GM19452 (cell line): ENCODE measurements around the gene CDC25C.
"Not testable (repeated sequence)": the region's sequence is repeated elsewhere in the genome, so short reads cannot be mapped to it uniquely, and the experiment has no call there.

Experiments
- ATAC-seq: cut with Tn5 transposase; IDR thresholded peaks from one replicate; pipeline ENCODE4 v1.9.1; 2021; ENCODE audit not compliant: unreplicated experiment

Gene CDC25C

DNA sequence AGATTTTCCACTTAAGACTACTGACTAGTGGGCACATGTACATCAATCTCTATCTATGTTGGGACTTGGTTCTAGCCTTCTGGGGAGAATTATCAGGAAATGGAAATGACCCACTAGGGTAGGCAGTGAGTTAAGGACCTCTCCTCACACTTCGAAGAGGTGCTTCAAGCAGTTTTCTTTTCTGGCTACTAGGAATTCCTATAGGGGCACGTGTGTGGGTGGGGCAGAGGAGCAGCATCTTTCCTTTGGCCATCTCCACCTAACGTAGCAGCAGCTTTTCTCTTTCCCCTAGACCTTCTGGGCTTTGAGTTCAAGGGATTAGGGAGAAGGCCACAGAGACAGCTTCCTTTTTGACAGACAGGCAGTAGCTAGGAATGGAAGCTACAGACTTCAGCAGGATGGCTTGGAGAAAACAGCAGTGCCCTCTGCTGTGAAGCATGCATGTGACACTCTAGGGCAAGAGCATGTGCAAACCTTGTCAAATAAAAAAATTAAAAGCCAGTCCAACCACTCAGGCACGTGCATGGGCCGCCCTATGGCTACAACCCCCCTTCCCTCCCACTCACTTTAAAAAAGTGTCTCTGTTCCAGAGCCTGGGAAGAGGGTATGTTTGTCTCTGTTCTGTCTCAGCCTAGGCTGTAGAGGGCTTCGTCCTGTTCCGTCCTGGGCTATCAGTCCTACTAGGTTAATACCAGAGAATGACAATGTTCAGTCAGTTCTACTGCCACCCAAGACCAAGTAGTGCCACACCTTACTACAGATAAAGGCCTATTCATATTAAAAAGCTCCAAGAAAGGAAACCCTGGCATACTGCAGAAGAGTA, 48.5 kb downstream of the CDC25C start:
- no peak for ATAC-seq

DNA sequence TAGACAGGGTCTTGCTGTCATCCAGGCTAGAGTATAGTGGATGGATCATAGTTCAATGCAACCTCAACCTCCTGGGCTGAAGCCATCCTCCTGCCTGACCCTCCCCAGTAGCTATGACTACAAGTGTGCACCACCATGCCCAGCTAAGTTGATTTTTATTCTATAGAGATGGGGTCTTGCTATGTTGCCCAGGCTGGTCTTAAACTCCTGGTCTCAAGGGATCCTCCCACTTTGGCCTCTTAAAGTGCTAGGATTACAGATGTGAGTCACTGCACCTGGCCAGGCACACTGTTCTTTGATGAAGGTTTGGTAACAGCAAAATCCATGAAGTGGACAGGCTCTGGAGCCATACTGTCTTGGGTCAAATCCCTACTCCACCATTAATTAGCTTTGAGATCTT, 50.7 kb downstream of the CDC25C start:
- no peak for ATAC-seq

DNA sequence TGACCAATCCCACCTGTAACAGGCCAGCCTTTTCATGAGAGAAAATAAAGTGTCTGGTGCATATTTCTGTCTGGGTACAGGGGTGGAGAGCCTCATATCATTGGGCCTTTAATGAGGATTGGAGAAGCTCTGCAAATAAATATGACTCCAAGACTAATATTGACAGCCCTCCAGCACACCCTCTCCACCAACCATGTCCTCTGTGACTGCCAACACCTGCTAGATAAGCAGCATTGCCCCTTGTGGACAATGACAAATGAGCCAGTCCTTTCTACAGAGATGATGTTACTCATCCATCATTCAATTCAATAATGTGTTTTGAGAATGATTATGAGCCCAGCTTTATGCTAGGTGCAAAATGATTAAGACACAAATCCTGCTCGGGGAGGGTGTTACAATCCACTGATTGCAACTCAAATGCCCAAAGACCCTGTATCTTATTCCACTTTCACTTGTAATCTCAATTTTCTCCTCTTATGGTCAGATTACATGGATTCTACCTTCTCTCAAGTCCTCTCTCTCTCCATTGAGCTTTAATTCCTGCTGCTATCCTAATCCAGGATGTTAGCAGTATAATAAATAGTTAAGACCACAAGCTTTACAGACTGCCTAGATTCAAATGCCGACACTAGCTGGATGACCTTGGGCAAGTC, 55.1 kb downstream of the CDC25C start:
- ATAC-seq: no peak

DNA sequence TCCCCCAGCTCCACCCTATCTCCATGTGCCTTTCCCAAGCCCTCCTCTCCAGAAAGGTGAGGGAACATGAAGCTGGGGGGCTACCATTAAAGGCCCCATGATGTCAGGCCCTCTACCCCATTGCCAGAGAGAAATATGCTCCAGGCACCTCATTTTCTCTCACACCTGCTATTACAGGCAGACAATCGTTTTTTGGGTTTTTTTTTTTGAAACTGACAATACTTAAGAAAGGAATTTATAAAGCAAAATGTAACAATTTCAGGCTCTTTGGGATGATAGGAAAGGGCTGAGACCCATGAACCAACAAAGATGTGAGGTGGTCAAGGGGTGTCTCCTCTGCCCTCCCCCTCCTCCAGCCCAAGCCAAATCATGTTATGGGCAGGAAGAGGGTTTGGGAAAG, 55.7 kb downstream of the CDC25C start:
- ATAC-seq: no peak

DNA sequence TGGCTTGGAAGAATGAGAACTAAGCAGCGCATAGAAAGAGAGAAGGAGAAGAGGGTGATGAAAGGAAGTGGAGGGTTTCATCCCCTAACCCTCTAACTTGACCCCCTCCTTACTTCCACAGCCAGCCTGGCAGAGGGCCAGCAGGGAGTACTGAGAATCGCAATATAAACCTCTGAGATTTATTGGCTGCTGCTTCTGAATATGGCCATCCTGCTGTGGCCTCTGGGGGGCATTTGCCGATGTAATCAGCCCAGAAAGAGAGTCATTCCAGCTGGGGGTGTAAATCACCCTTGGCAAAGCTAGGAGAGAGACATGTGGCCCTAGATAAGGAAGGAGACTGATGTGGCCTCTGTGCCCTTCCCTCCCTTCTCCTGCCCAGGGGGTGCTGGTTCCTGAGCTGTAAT, 56.2 kb downstream of the CDC25C start:
- ATAC-seq: no peak

DNA sequence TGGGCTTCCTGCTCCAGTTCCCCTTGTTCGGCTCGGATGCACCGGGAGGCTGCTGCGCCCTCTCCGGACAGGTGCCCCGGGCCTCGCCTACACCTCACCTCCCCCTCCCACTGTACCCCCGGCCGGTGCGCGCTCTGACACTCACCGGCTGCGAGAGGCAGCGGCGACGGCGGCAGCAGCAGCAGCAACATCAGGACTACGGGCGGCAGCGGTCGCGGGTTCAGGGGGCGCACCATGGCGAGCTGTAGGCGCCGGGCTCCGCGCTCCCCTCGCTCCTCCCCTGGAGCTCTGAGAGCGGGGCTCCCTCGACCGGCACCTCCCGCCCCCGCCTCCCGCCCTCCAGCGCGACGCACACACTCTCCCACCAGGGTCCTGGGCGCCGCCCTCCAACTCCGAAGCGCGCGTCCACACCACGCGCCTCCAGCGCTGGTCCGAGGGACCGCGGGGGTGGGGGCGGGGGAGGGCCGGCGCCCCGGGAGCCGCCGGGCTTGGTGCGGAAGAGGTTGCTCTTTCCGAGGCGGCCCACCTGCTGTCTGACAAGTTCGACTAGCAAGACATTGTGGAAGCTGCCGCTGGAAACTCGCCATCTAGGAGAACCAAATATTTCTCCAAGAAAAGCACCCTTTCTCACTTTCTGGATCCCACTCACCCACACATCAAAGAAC, 57.3 kb downstream of the CDC25C start, which contains the start of gene GFRA3:
Gene GFRA3, minus strand, starts transcription at position 433 of the 665 bp plus-strand sequence. Its CDS starts 197 bp downstream, at position 236.
- no peak for ATAC-seq

DNA sequence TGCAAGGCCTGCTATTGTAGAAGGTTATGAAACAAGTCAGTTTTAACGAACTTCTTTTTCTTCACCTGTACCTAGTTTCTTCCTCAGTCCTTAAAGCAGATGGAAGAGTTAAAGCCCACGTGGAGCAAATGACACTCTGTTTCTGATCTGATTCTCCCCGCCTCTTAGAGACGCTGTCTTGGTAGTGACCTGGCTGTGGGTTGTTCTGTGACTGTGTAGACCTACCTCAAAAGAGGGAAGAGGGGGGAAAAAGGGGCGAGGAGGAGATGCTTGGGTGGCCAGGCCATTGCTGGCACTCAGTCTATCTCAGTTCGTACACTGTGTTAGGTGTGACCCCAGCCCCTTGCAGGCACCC, 57.8 kb downstream of the CDC25C start:
- no peak for ATAC-seq

DNA sequence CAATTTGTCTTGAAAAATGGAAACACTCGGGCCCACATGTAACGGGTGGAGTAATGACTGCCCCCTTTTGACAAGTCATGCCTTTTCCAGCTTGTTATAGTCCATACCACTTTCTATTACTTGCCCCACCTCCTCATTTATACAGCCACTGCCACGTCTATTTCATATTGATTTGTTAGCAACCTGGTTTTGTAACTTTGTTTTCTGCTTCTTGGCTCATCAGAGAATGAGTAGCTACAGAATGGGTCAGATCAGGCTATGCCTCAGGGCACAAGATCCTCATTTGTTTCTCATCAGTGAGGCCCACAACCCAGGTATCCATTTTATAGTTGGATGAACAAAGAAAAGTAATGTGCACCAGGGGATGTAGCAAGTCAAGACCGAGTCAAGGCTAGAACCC, 58.9 kb downstream of the CDC25C start:
- ATAC-seq: no peak

DNA sequence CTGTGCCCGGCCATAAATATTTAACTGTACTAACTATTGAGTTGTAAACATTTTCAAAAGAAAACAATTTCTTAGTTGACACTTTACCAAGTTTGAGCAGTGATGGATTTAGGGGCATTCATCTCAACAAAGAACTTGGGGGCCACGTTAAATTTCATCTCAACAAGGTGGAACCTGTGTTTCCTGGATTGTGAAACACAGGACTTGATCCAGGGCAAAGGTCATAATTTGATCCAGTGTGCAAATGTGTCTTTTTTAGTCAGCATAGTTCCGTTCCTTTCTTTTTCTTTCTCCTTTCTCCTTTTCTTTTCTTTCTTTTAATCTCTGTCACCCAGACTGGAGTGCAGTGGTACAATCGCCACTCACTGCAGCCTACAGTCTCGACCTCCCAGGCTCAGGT, 60.3 kb downstream of the CDC25C start:
- no peak for ATAC-seq

DNA sequence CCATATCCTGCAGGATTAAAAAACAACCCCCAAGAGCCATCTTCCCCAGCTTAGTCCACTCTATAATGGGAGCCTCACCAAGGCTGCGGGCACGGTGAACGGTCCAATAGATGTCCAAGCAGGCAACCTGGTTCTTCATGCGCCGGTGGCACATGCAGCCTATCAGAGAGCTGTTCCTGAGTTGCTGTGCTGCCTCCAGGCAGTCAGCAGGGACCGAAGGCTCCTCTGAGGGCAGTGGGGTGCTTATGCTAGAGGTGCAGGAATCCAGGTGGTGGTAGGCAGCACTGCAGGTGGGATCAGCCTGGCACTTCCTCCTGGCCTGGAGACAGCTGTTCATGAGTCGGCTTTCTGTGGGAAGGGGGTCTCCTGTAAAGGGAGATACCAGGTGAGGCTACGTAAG, 67.4 kb downstream of the CDC25C start:
- no peak for ATAC-seq

DNA sequence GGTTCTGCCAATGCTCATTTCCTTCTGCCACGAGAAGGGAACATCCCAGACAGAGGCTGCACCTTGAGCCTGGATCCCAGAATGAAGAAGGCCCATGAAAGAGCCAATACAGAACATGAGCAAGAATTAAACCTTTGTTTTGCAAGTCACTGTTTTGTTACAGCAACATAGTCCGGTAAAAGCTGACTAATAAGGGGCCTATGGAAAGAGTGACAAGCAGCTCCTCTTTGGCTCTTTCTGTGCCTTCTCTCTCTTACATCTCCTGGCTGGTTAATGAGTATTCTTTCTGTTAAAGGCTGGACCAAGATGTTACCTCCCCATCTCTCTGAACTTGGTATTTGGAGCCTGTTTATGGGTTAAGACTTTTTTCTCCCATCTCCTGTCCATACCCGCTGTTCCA, 68.0 kb downstream of the CDC25C start:
- ATAC-seq: no peak

DNA sequence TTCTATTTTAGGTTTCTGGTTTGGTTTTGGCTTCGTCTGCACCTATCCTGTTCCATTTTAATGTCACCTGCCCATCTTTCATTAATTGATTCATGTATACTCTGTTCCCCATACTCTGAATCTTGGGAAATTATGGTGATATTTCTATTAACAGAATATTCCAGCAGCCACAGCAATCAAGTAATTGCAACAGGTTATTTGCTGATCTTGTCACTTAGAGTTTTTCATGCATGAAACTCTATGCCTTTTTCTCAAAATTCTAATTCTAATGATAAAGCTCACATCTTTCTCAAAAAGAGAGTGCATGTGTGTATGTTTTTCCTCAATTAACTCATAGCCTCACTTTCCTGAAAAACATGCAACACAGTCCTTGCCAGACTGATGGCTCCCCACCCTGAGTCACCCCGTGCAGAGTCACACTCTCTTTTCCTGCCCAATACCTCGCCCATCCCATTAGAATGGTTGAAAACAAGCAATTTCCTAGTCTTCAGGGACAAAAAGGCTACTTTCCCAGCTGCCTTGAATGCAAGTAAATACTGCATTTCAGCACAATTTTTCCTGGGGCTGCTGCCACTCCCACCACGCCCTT, 72.8 kb downstream of the CDC25C start:
- ATAC-seq: no peak

DNA sequence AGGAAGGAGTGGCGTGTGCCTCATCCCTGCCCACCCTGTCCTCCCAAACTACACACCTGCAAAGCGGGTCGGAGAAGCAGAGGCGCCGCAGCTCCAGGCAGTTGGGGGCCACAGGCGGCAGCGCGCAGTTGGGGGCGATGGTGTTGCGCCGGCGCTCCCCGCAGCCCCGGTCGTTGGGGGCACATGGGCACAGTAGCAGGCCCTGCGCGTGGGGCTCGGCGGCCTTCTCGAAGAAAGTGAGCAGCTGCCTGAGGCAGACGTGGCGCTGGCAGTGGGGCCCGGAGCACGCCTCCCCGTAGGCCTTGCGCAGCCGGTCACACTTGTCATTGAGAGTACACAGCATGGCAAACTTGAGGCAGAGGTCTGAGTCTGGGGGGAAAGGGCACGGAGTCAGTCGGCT, 74.0 kb downstream of the CDC25C start:
- no peak for ATAC-seq

DNA sequence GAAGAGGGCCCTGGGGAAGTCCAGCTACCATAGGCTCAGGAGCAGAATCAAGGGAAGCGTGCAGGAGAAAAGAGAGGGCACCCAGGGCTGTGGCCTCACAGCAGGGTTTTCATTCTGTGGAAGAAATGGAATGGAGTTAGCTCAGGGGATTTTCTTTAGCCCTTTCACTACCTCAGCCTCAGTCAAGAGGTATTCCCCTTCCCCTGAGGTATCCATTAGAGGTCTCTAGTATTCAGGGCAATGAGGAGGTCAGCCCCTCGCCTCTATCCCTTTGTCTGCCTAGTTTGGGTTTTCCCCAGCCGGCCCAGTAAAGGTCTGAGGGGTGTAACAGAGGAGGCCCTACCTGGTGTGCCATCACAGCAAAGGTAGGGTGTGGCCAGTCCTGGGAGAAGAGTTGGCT, 78.7 kb downstream of the CDC25C start:
- ATAC-seq: no peak

DNA sequence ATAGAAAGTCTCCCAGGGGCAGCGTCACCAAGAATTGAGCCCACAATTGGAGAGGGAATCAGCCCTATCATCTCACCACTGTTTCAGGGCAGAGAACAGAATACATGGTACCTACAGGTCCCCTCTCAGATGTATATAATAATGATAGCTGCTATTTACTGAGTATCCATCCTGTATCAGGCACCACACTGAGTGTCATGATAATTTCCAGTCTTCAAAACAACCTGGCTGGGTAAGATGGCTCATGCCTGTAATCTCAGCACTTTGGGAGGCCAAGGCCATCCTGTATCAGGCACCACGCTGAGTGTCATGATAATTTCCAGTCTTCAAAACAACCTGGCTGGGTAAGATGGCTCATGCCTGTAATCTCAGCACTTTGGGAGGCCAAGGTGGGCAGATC, 83.8 kb downstream of the CDC25C start:
- ATAC-seq: not testable (repeated sequence)

DNA sequence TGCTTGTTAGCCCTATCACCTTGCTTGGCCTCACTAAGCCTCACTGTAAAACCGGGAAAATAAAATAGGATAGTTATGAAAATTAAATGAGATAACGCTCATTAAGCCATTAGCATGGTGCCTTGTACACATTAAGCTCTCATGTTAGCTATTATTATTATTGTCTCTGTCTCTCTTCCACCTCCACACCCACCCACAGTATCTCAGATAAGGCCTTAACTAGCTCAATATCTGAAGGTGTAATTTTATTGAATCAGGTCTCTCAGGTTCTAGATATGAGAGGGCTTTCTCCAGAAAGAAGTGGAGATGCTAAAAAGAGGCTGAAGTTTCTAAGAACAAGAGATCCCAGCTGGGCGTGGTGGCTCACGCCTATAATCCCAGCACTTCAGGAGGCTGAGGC, 84.8 kb downstream of the CDC25C start:
- ATAC-seq: no peak

DNA sequence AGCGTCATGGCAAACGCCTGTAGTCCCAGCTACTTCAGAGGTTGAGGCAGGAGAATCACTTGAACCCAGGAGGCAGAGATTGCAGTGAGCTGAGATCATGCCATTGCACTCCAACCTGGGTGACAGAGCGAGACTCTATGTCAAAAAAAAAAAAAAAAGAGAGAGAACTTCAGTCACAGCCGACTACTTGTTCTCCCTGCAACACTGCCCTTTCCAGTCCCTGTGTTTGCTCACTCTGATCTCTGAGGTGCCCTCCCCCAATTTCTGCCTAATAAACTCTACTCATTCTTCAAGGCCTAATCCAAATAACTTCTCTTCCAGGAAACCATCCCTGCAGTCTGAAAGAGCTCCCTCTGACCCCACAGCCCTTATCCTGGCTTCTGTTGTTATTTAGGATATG, 85.3 kb downstream of the CDC25C start:
- no peak for ATAC-seq

DNA sequence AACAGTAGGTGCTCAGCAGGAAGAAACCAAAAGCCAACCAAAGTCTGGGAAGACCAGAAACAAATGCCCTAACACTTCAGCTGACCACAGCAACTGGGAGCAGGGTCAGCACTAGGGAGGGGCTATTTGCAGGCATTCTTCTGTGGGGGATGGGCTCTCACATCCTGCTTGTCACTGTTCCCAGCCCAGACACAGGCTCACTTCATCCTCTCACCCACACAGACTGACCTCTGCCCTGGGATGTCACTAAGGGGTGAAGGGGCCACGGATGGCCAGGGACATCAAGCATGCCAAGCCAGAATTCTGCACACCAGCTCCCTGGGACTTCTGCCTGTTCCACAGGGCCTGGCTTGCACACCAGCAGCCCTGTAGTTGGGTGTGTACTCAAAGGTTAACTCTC, 85.9 kb downstream of the CDC25C start:
- ATAC-seq: no peak

DNA sequence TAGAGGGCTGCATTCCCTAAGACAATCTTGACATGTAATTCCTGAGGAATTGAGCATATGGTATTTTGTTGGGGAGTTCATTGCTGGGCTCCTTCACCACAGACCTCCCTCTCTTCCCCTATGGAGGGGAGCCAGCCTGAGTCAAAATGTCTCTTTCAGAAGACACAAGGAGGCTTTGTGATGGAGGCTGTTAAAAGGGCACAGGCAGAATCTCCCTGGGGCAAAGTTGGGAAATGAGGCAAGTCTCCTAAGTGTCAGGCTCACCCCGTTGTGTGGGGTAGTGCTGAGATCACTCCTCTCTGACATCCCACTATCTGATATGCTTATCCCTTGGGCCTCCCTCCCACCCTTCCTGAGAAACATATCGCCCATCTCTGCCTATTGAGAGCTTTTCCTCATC, 87.8 kb downstream of the CDC25C start:
- ATAC-seq: no peak

DNA sequence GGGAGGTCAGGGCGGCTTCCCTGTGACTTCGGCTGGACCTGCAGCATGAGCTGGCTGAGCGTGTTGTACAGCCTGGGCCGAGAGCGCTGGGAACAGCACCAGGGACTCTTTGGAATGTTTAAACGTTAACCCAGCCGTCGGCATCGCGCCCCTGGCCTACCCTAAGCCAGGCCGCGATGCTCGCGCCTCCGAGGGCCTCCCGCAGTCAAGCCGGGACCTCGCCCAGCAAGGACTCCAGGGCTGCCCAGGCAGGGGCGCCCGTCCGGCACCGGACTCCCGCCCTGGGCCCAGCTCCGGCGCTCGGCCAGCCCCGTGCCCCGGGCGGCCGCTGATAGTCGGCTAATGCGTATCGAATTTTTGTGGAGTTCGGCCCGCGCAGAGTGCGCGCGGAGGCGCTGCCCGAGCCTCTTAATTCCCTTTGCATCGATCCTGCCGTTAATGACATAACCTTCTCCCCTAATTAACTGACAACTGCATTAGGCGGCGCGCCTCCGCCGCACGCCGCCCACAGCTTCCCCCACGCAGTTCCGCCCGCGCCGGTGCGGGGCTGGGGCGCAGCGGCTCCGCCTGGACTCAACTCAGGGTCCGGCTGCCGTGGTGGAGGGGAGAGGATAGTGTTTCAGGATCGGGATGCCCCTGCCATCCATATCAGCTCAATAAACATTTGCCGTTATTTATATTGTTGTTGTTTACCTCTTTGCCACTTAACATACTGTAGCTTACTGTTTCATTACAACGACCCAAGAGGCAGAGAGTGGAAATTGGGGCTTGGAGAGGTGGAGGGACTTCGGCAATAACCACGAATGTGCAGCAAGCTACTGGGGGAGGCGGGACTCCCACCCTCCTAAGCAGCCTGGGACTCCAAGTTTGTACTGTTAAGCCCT, 89.7 kb downstream of the CDC25C start:
- no peak for ATAC-seq
